HCT116 (cell line): ENCODE results near the gene GPAT3.

Source experiments
- CTCF ChIP-seq, 3 experiments: fragments of 200-600 bp in 1 of 3; sonication (generic) in 1 of 3; IDR thresholded peaks in 2 of 3; conservative IDR thresholded peaks in 1 of 3; 2 replicates each; pipeline ENCODE4 v1.5.1; 2012 to 2017; ENCODE audit warnings: low read depth in 2 of 3, low read length in 2 of 3, antibody characterized with exemption in 1 of 3, borderline replicate concordance in 1 of 3, control low read depth in 1 of 3, mild to moderate bottlenecking in 1 of 3, mixed read lengths in 1 of 3, mixed run types in 1 of 3, moderate library complexity in 1 of 3; ENCODE audit not compliant: insufficient read depth in 1 of 3
- POLR2AphosphoS5 ChIP-seq: IDR thresholded peaks from 2 replicates; pipeline ENCODE4 v1.6.1; 2011; ENCODE audit warnings: mild to moderate bottlenecking, low read depth, low read length, moderate library complexity
- REST ChIP-seq: IDR thresholded peaks from 2 replicates; pipeline ENCODE4 v1.6.1; 2012; ENCODE audit warnings: low read depth

GRCh38 chr4:83609365-83609764 lies 73.5 kb downstream of the GPAT3 start:
- TF ChIP-seq CTCF (IDR thresholded peaks at IDR 0.05 in 2 of 3, conservative IDR thresholded peaks at IDR 0.05 in 1 of 3; ENCODE audit: borderline replicate concordance in 1 of 3, insufficient read depth in 1 of 3, low read depth in 2 of 3, low read length in 2 of 3) = no peak
- TF ChIP-seq POLR2AphosphoS5 = no peak
- TF ChIP-seq REST = no peak
